ENCODE measurements around the gene RAE1.

Gene RAE1

DNA sequence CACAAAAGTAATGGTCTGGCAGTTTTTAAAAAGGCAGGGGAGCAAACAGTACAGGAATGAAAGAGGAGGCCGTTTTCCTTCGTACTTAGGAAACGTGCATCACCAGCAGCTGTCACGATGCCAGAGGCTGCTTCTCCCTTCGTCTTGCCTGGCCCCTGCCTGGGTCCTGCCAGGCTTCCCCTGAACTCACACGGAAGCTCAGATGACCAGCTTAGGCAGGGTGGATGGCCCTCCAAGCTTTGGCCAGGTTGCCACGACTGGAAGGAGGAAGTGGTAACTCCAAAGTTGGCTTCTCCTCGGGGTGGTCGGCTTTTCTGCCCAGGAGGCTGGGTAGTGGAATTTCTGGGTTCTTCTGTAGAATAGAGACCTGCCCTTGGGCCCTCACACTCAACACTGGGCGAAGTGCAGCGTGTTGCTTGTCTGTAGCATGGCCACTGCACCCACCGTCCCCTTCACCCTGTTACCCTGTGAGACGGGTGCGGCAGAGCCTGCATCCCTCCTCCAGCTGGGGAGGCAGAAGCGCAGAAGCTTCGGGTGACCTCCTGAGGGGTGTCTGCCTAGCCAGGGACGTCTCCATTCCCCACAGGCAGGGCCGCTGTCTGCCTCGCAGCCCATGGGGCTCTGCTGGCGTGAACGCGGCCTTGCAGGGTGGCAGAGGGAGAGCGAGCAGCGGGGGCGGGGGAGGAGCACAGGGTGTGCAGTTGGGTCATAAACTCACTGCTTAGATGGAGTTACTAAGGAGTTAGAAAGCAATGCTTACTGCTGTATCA, 21.7 kb downstream of the RAE1 start:
- DNase-seq: no peak

DNA sequence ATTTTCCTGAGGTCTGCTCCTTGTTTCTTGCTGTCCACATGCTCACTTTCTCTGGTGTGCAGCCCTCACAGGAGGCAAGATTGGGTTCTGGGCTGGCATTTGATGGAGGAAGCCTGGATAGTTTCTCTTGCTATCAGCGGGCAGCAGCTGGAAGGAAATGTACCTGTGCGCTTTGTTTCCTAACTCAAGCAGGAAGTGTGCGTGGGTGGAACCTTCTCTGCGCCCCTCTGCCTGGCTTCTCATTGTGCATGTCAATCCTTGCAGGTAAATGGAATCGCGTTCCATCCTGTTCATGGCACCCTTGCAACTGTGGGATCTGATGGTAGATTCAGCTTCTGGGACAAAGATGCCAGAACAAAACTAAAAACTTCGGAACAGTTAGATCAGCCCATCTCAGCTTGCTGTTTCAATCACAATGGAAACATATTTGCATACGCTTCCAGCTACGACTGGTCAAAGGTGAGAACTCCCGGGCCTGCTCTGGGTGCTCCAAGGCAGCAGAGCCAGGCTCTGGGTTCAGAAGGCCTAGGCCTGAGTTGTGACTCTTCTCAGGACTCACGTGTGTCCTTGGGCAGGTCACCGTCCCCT, 23.4 kb downstream of the RAE1 start:
- no peak for DNase-seq

DNA sequence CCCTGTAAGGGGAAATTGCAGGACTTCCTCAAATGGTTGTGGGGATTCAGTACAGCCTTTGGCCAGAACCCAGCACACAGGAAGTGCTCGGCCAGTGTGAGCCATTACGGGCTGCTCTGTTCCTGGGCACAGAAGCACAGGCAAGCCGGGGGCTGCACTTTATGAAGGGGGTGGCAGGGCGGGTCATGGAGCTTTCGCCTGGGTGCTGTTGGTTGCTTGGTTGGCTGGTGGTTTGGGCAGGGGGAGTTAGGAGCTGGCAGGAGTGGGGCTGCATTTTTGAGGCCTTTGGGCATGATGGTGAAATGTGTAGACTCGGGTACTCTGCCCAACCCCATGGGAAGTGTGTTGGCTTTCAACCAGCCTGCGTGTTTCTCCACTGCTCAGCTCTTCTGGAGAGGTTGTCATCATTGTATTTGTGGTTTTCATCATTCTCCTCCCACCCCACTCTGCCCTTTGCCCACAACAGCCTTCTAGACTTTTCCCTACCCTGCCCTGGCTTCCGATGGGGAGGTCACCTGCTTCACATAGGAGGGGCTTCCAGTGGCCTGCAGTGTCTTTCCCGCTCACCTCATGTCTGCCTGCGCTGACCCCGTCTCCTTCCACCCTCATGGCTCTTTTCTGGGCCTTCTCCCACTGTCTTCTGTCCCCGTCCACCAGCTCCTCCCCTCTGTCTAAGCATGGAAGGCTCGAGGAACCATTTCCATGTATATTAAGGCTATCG, 24.0 kb downstream of the RAE1 start:
- DNase-seq: no peak

DNA sequence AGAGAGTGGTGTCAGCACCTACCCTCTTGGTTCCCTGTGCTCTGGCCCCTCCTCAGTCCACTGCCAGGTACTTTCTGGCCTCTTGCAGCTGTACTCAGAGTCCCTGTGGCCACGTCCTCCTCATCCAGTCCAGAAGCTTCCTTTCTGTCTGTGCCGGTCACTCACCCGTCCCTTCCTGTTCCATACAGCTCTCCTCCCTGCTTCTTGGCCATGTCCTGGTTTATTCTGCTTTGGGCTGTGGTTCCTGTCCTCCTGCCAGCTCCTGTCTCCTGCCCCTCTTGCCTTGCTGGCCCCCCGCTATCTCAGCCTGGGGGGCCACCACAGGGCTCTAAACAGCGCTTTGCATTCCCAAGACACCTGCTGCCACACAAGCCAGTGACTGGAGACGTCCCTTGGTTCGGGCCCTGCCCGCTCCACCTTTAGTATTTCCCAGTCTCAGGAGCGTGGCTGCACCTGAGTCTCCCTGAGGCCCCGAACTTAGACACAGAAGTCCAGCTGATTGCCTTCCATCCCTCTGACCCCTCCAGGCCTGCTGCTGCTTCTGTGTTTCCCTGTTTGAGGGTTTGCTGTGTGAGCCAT, 24.7 kb downstream of the RAE1 start:
- DNase-seq: no peak

DNA sequence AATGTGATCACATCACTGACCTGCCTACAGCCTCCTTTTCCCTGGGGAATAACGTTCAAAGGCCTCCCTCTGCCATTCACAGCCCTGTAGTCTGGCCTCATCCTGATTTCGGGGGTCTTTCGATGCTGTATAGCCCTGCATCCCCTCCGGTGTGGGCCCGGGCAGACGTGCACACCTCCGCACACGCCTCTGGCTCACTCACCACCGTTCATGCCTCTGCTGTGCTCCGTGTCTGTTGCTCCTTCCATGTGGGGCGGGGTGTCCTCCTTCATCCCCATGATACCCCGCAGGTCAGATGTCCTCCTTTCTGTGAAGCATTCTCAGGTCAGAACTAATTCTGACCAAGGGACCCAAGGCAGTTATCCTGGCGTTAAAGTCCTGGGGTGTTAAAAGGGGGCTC, 26.3 kb downstream of the RAE1 start:
- DNase-seq: no peak

DNA sequence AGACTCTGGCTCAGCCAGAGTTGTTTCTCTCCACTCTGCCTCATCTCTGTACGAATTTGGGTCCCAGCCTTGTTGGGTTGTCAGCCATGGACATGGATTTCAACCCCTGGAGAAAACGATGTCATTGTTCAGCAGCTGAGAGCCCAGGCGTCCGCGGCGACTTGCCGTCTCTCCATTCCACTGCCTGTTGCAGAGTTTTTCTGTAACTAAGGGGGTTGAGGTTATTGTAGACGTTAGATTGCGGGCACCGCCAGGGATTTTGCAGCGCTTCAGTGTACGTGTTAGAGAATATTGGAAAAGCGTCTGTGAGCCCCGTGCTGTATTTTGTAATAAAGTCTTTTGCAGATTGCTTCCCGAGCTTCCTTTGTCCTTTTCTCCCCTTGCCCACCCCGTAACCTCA, 27.1 kb downstream of the RAE1 start:
- no peak for DNase-seq

DNA sequence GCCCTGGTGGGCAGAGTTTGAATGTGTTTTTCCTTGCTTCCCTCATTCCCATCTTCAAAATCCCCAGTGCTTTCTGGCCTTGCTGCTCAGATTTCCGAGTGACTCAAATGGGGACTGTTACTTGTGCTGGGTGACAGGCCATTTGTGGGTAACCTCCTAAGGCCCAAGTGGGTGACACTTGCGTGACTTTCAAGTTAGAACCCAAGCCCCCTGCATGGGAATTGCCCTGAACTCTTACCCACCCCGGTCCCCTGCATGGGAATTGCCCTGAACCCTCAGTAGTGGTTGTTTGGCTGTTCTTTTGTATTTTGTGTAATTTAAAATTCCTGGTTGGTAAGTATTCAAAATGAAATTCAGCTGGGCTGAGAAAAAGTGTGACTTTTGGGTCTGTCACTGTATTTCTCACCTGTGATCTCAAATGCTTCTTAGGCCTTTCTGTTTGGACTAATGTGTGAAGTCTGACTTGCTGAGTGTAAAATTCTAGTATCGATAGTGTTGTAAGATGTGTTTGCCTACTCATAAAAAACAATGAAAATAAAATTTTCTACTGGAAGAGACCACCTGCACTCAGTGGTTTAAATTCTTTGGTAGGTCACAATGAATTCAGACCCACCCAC, 27.7 kb downstream of the RAE1 start:
- no peak for DNase-seq

DNA sequence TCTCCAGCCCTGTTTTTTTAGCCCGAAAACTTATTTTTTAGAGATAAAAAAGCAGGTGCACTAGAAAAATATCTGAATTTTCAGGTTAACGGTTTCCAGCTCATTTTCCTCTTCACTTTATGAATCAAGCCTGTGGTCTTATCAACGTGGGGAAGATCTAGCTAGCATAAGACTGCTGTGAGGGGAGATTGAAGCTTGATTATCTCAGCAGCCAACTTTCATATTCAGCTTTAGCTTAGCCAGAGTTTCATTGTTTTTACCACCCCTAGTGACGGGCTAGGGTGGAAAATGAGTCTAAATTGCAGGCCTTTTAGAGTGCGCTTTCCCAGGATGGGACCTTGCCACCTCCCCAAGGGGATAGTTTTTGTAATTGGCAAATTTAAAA, 28.2 kb downstream of the RAE1 start:
- no peak for DNase-seq

DNA sequence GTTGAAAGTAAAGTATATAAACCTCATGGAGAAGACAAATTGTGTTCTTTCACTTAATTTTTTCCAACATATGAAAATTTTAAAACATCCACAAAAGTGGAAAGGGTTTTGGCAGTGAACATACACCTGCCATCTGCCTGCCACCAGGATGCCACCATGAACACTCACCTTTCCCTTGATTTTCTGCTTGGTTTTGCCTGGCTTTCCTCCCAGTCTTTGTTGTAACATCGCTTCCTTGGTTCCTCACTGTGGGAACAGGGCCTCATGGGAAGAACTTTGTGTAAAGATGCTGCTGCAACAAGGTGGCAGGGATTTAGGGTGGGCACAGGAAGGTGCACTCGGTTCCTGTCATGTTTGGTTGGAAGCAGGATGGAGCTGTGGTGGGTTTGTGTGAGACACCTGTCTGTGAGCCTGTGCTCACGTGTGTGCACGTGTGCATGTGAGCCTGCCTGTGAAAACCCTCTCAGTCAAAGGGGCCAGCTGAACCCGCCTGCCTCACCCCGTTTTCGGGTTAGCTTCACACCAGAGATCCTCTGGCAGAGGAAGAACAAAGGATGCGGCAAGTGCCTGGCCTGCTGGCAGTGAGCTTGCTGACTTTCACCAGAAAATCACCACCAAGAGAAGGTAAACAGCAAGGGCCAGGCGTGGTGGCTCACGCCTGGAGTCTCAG, 29.2 kb downstream of the RAE1 start:
- no peak for DNase-seq

DNA sequence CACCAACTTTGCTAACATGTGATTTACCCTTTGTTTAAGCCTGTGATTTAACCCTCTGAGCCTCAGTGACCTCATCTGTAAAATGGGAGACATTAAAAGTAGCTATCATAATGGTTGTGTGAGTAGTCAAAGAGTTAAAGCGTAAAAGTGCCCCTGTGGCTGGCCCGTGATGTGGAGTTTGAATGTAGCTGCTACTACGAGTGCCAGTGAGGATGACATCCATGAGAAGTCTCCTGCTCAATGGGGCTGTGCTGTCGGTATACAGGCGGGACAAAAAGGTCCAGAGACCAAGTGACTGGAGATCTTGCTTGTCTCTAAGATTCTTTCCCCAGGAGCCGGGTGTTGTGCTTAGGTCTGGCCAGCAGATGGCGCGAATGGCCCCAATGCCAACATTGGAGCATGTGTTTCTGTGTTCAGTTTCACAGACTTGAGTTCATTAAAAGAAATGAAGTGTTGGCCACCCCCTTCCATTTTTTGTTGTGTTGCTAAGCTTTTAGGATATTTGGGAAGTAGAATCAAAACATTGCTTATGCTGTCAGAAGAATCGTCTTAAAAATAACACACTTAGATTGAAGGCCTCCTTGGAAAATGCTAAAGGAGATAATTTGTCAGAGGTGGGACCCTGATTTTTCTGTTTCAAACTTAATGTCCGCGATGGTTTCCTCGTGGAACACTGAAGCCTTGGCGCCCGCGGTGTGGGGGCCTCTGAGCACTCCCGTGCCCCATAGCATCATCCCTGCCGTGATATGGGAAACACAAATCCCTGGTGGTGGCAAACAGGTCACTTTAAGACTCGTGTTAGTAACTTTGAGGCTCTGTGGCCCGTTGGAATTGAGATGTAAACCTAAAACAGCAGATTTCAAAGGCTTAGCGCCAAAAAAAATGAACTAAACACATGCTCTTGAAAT, 30.8 kb downstream of the RAE1 start:
- DNase-seq: no peak

DNA sequence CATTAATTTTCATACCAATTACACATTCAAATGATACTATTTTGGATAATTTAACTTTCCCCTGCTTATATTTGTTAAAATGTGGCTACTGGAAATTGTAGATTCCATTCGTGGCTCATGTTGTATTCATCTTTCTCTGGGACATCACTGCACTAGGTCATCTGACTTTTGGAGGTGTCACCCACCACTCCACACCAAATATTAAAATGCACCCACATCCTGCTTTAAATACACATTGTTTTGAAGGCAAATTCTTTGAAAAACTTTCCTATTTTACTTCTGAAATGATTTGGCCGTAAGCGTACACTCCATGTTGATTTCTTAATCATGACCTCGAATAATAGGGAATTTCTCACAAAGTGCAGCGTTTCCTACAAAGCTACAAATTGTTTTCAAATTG, 31.5 kb downstream of the RAE1 start:
- DNase-seq: no peak

DNA sequence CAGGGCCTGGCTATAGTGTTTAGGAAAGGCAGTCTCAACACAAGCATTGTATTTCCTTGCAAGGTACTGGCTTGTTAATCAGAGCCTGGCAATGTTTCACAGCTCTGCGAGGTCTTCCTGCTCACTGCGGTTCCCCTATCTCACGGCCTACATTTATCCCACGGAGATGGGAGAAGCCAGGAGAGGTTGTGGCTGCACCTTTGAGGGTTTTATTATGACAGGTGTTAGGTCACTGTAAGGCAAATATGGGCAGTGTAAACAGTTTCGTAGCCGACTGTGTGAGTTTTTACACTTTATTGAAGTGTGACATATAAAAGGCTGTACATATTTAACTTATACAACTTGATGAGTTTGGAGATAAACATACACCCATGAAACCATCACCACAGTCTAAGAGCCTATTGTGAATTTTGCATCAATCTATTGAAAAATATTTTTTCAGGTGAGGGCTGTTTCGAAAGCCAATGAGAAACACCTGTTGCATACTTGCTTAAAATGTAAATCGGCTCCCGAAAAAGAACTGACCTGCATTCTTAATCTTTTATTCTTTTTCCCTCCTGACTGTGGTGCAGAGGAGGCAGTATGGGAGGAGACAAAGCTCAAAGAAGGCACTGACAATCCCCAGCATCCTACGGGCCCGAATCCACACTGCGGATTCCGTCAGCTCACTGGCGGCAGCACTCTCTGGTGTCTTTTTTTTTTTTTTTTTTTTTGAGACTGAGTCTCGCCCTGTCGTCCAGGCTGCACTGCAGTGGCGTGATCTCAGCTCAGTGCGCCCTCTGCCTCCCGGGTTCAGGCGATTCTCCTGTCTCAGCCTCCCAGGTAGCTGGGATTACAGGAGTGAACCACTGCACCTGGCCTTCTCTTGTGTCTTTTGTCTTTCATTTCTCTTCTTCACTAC, 32.6 kb downstream of the RAE1 start:
- no peak for DNase-seq

DNA sequence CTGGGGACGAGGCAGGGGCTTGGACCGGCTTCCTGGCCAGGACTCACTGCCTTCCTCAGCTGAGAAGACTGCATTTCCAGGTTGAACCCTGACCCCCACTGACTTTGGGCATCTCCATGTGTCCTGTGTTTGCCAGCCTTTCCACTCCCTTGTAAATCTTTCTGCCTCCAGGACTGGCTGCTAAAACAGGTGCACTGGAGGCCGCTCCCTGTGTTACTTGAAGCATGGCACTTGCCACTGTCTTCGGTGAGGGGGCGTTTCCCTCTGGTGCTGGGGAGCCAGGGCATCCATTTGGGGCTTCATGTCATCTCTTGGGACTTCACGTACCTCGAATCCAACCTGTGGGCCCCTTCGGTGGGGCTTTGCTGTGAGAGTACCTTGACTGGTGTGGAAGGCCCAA, 33.4 kb downstream of the RAE1 start:
- DNase-seq: no peak

DNA sequence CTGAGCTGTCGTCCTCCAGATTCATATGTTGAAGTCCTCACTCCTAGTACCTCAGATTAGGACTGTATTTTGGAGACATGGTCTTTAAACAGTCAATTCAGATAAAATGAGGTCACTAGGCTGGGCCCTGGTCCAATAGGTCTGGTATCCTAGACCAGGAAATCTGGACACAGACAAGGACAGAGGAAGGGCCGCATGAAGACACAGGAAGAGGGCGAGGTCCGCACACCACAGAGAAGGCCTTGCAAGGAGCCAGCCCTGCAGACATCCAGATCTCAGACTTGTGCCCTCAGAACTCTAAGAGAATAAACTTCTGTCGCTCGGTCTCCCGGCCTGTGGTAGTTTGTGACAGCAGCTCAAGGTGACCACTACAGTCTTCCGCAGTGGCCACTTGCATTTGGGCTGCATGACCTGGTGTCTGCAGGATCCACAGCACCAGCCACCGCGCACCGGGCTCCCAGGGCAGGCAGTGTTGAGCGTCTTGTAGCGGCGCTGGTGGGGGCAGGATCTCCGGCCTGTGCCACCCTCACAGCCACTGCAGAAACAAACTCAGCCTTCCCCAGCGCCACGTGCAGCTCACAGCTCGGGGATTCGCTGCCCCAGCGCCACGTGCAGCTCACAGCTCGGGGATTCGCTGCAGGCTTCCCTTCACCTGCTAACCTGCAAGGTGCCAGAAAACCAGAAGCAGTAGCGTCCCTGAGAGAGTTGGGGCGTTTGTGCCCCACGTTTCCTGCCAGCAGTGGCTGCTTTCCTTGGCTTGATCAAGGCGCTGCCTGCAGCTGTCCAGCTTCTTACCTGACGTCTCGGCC, 34.1 kb downstream of the RAE1 start:
- DNase-seq: no peak

DNA sequence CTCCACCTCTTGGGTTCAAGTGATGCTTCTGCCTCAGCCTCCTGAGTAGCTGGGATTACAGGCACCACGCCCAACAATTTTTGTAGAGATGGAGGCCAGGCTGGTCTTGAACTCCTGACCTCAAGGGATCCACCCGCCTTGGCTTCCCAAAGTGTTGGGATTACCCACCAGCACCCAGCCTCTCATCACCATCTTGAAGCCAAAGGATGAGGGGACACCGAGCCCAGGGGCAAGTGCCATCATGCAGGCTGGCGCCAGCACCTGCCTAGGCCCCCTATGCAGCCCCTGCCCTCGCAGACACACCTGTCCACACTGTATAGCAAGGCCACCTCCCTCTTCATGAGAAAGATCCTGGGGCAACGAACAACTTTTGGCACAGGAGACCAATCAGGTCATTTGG, 34.9 kb downstream of the RAE1 start:
- DNase-seq: no peak

DNA sequence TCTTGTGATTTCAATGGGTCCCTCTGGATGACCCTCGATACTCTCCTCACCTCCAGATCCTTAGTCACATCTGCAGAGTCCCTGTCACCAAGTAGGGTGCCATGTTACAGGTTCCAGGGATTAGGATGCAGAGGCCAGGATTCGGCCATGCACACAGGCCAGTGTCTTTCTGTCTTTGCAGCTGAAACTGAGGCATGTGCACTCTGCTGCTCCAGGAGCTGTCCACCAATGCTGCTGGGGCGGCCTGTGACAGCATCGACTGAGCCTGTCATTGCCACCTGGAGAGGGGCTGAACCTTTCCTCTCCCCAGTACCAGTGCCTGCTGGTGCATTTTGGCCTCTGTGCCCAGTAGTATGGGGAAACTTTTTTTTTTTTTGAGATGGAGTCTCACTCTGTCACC, 35.7 kb downstream of the RAE1 start:
- no peak for DNase-seq

DNA sequence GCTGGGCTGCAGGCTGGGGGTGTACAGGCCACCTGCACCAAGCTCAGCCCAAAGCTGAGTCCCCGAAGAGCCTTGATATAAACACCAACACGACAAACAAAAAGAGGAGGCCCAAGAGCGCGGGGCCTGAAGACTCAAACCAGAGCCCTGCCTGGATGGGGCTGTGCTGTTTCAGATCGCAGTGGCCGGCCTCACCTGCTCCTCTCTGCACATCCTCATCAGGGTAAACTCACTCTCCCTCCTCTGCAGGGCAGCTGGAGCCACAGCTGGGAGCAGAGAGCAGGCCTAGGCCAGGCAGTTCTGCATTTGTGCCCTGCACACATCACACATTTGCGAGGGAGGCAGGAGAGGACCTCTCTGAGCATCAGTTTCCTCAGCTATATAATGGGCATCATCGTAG, 36.4 kb downstream of the RAE1 start:
- no peak for DNase-seq

DNA sequence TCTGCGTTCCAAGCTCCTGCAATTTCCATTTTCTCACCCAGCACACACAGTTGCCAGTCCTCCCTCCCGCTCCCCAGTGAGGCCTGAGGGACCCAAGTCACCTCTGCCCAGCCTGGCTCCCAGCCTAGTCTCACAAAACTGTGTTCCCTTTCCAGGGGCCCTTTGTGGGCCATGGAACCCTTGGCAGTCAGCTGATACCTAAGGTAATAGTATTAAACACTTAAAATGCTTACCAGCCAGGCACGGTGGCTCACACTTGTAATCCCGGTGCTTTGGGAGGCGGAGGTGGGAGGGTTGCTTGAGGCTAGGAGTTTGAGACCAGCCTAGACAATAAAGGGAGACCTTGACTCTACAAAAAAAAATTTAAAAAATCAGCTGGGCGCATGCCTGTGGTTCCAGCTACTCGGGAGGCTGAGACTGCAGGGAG, 36.9 kb downstream of the RAE1 start:
- no peak for DNase-seq

DNA sequence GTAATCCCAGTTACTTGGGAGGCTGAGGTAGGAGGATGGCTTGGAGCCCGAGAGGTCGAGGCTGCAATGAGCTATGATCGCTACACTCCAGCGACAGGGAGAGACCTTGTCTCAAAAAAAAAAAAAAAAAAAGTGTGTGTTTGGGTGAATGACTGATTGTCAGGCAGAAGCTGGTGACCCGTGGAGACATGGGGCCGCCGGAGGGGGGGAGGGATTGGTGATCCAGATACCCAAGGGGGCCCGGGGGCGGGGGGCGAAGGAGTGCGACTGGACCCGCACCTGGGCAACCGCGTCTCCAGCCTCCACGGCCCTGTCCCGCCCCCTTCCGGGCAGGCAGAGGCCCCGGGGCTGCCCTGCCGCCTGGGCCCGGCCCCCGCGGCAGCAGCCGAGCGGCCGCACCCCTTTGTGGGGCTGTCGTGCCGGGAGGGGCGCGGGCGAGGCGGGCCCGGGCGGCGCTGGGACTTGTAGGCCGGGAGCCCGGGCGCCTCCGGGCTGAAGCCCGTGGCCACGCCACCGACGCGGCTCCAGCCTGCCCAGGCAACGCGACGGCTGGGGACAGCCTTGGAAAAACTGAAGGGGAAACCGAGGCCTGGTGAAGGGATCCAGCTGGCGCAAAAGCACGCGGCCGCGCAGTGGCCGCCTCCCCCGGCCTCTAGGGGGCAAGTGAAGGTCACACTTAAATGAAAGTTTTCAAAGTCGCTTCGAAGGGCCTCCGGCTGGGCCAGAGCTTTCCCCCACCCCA, 38.1 kb downstream of the RAE1 start:
- no peak for DNase-seq
